Suppressor macrophage (primary cell): ENCODE measurements around the gene SOWAHB.
A peak's percentile ranks its signal among the peaks of the same experiment; 100 is the strongest.
"Not testable (repeated sequence)": the region's sequence is repeated elsewhere in the genome, so short reads cannot be mapped to it uniquely, and the experiment has no call there.

Source experiments
- DNase-seq, 4 experiments: peaks; one replicate each; pipeline ENCODE4 v3.0.0-alpha.2; 2020 to 2022

SOWAHB gene

DNA sequence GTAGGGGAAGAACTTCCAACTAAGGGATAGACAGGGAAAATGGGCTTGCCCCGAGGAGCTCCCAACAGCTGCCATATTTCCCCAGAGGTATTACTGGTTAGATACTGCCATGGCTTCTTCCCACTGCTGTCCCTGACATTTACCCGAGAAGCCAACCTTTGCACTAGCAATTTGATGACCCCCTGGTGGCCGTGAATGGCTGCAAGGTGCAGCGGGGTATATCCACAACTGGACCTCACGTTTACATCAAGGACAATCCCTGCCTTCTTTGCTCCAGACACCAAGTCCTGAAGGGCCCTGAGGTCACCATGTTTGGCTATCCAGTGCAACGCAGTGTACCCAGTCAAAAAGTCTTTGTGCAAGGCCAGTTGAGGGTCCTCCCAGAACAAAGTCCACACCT, 2.3 kb downstream of the SOWAHB start:
- DNase-seq, result no peak

DNA sequence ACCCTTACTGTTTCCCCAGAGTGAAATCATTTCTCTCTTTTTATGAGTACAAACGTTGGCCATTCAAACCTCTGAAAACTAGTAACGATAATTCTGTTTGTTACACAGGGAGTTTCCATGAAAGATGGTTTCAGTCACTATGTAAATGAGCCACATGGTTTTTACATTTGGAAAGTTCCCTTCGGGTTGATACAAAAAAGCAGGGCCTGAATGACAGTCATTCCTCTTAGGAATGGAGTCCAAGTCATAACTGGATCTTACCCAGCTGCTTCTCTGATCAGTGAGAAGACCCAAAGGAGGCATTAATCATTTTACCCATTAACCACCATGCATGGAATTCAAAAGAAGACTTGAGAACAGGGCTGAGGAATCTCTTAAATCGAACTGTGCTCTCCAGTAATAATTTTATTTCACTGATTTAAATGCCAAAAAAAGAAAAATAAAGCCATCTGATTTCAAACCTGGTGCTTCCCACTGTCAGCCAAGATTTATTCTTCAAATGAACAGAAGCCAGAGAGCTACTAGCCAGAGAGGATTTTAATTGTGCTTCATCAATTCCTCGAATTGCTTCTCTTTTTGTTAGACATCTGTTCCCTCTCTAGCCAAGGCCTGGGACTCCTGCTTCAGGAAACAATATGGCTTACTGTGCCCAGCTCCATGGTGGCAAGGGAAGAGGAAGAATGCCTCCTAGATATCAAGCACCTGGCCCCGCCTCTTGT, 3.2 kb downstream of the SOWAHB start:
- DNase-seq, result no peak

DNA sequence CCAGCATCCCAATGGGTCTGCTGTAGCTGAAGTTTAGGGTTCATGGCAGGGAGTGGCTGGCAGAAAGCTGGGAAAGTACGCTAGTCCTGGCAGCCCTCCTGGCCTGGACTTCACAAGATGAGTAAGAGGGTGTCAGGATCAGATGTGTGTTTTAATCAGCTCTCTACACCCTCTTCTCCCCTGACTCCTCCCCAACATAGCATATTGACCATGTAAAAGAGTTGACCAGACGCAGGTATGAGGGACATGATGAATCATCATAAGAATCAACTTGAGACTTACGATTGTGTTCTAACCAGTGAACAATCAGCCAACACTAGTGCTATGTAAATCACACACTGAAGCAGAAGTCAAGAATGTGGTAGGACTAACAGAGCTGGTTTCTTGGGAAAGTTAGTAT, 5.3 kb downstream of the SOWAHB start:
- no peak for DNase-seq

DNA sequence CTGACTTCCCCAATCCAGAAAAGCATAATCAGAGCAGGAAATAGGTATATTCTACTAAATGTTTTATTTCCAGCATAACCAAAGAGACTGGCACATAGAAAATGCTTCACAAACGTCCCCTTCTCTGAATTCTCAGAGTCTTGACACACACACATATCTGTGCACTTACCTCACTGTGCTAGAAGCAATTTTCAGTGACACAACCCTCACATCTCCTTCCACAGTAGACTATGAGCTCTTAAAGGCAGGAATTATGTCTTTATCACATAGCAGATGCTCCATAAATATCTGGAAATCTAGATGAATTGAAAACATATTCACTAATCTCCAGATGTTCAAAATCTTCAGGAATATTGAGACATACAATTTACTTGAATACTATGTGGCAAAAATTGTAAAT, 5.9 kb downstream of the SOWAHB start:
- DNase-seq, result no peak

DNA sequence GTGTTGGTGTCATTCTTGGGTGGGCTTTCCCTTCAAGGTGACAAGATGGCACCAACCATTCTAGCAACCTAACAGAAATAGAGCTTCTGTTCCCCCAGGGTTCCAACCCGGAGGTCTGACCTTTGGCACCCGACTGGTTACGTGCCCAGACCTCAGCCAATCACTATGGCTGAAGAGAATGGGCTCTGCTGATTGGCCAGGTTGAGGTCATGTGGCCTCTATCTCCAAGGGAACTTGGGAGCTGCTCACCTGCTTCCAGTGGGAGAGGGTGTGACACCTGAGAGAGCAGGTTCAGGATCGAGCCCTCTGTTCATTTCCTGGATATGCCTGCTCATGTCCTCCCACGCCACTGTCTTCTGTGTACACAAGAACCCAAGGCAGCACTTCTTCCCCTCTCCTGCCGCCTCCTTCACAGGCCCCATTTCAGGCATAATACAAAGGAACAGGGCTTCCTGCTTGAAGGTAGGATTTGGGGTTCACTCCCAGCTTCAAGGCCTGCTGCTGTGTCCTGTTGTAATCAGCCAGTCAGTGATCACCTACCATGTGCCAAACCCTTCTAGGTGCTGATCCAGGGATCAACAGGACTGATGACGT, 11.0 kb downstream of the SOWAHB start:
- no peak for DNase-seq

DNA sequence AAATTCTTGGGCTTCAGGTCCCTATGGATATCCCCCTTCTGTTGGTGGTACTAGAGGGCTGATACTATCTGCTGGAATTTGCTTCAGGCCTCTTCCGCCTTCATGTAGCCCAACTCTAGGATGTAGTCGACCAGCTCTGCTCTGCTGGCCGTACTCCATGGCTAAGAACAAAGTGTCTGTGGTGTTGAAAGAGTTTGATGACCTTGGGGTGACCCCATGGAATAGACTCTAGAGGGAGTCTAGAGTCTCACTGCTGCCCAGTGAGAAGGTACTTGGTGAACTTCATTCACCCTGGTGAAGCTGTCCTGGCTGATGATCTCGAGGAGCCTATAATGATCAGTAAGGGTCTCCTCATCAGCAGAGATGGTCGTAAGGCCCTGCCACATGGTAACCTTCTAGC, 11.7 kb downstream of the SOWAHB start:
- no peak for DNase-seq

DNA sequence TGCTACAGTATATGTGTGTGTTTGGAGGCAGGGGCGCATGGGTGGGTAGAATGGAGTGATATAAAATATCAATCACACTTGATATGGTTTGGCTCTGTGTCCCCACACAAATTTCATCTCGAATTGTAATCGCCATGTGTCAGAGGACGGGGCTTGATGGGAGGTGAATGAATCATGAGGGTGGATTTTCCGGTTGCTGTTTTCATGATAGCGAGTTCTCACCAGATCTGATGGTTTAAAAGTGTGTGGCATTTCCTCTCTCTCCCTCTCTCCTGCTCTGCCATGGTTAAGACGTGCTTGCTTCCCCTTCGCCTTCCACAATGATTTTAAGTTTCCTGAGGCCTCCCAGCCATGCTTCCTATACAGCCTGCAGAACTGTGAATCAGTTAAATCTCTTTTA, 14.8 kb downstream of the SOWAHB start:
- no peak for DNase-seq

DNA sequence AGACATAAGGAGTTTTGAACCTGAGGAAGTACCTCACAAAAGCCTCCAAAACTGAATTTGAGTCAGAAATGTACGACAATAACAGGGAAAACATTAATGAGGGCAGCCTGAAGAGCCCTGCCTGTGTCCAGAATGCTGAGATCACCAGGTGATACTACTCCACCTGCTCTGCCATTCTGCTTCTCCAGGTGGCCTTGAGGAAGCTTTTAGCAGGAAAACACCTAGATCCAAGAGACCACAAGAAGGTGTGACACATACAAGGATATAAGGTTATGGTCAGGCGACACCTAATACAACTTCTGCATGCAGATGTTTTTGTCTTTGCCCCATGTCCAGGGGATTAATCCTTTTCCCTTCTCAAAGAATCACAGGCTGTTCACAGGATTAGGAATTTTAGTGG, 15.3 kb downstream of the SOWAHB start:
- DNase-seq, result no peak

DNA sequence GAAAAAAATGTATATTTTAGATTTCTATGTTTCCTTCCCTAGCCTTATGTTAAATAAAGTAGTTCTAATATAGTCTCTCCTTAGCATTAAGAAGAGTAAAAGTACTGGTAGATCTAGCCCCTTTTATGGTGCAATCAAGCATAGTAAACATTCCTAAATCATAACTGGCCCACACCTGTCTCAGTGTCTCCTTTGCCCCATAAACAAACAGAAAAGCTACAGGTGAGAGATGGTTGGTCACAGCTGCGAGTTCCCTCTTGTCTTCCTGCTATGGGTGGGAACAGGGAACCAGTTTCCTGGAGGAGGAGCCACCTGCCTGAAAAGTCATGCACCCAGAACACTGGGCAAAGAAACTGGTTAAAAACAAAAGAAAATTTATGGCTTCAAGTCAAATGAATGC, 16.6 kb downstream of the SOWAHB start:
- DNase-seq, result no peak

DNA sequence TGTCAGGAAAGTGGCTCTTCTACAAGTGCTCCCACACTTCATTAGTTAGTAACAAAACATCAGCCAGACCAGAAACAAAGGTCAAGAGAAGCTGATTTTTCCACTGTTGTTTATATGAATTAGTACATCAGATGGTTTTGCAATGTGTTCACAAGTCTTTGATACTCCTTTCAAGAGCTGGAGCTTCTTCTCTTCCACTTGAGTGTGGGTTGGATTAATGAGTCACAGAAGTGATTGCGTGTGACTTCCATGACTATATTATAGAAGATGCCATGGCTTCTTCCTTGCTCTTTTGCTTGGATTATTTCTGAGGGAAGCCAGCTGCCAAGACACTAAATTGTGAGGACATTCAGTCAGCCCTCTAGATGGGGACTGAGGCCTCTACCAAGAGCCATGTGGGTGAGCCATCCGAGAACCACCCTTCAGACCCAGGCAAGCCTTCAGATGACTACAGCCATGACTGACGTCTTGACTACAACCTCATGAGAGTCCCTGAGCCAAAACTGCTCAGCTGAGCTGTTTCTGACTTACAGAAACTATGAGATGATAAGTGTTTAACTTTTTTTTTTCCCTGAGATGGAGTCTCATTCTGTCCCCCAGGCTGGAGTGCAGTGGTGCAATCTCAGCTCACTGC, 18.1 kb downstream of the SOWAHB start:
- DNase-seq, result peak; percentile 14 to 58 (median 28)

DNA sequence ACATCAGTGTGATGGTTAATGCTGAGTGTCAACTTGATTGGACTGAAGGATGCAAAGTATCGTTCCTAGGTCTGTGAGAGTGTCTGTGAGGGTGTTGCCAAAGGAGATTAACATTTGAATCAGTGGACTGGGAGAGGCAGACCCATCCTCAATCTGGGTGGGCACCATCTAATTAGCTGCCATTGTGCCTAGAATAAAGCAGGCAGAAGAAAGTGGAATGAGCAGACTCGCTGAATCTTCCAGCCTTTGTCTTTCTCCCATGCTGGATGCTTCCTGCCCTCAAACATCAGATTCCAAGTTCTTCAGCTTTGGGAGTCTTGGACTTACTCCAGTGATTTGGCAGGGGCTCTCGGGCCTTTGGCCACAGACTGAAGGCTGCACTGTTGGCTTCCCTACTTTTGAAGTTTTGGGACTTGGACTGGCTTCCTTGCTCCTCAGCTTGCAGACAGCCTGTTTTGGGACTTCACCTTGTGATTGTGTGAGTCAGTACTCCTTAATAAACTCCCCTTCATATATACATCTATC, 19.2 kb downstream of the SOWAHB start:
- not testable (repeated sequence) for DNase-seq

DNA sequence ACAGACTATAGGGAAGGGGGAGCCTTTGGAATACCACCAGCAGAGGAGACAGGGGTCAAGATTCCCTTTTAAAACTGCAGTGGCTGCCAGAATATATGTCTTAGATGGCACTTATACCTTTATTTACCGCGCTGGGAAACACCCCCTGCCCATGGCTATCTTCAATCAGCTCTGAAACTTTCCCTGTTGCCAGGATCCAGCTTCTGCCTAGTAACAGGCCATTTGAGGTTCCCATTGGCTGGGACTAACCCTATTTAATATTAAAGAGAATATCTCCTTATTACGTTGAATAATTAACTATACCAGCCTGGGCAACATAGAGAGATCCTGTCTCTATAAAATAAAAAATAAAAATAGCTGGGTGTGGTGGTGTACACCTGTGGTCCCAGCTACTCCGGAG, 23.8 kb downstream of the SOWAHB start:
- no peak for DNase-seq

DNA sequence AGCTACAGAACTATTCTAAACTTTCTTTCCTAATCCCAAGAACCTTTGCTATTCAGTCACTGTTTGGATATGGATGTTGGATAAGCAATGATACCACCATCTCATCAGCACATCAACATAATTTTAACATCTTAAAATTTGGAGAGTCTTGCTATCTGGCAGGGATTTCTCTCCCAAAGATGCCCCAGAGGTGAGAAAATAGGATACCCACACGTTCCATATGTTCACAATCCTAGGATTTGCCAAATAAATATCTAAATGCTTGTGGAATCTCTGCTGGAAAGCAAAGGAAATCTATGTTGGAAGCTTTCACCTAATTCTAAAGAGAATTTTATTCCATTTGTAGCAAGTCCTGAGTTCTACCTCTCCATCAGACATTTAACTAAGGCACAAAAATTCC, 24.4 kb downstream of the SOWAHB start:
- no peak for DNase-seq

DNA sequence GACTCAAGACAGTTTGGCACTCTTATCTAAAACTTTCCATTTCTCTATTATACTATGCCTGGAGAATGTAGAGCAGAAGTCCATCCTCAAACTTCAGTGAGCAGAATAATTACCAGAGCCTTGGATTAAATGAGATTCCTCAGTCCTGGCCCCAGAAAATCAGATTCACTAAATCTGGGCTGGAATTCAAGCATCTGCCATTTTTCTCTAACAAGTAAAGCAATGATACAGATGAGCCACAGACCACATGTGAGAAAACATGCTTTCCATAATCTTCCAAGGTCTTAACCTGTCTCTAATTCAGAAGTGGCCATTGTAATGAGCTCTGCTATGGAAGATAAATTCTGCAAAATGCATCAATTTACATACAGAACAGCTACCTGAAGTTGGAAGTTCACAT, 25.4 kb downstream of the SOWAHB start:
- no peak for DNase-seq

DNA sequence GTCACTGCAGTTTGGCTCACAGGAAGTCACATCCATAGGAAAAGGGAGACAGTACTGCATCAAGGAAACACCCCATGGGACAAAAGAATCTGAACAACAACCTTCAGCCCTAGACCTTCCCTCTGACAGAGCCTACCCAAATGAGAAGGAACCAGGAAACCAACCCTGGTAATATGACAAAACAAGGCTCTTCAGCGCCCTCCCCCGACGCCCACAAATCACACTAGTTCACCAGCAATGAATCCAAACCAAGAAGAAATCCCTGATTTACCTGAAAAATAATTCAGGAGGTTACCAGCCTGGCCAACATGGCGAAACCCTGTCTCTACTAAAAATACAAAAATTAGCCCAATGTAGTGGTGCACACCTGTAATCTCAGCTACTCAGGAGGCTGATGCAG, 29.2 kb downstream of the SOWAHB start:
- not testable (repeated sequence) for DNase-seq

DNA sequence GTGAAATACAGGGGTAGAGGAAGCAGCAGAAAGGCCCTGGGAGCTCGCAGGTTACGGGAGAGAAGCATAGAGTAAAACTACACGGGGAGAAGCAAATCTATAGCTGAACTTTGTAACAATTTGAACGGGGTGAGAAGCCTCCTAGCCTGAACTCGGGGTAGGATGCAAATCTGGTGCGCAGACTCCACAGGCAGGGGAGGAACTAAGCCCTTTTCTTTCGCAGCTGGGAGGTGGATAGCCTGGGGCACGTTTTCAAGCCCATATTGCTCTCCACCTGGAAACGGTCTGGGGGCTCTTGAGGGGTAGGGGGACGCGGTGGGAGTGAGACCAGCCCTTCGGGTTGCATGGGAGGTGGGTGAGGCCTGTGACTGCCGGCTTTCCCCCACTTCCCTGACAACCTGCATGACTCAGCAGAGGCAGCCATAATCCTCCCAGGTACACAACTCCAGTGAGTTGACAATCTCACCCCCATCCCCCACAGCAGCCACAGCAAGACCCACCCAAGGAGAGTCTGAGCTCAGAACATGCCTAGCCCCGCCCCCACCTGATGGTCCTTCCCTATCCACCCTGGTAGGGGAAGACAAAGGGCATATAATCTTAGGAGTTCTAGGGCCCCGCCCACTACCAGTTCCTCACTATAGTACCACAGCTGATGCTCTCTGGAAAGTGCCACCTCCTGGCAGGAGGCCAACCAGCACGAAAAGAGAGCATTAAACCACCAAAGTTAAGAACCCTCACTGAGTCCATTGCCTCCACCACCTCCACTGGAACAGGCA, 29.9 kb downstream of the SOWAHB start:
- peak in 2 of 4 experiments; percentile 5 for DNase-seq

DNA sequence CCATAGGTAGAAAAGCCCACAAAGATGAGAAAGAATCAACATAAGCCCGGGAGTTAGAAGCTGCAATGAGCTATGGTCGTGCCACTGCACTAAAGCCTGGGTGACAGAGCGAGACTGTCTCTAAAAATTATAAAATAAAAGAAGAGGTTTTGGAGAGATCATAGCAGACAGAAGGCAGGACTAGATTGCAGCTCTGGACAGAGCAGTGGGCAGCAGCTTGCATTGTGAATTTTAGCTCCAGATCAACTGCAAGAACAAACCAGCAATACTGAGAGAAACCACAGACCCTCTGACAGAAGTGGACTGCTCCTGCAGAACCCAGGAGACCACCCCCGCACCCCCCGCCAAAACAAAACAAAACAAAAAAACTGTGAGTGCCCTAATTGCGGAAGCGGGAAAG, 30.6 kb downstream of the SOWAHB start:
- no peak for DNase-seq

DNA sequence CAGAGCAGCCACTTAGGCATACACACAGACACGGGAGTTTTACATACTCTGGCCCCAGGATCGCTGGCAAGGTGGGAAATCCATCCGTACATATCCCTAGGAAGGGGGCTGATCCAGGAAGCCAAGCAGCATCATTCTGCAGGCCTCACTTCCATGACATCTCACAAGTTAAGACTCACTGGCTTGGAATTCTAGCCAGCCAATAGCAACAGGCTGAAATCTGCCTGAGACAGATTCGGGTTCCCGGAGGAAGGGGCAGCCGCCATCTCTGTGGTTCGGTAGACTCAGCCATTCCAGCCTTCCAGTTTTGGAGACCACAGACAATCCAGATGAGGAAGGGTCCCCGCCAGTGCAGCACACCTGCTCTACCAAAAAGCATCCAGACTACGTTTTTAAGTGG, 31.3 kb downstream of the SOWAHB start:
- no peak for DNase-seq

DNA sequence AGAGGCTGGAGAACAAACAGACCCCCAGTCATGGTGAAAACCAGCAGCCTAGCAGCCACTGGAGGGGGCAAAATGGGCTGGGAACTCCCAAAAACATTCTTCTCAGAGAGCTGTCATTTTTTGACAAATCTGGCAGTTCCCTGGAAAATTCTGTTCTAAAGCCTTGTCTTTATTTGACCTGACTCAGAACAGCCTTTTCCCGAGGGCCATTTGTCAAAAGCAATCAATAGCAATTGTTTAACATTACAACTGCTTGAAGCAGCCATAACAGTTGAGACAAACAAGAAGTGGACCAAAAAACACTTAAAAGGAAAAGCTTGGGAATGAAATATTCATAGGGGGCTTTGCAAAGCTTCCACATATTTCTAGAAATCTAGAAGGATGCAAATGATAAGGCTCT, 39.6 kb downstream of the SOWAHB start:
- no peak for DNase-seq

DNA sequence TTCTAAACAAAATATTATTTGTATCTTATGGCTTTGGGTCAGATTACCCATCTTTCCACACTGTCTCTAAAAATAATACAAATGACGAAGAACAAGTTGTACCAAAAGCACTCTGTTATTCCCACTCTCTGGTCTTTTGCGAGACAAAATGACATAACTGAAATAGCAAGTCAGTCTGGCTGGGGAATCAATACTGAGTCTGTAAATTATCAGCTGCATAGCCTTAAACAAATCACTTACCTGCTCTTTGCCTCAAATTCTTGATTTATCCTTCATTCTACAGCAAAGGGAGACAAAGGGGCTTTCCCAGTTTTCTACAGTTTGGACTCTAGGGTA, 40.9 kb downstream of the SOWAHB start:
- no peak for DNase-seq

DNA sequence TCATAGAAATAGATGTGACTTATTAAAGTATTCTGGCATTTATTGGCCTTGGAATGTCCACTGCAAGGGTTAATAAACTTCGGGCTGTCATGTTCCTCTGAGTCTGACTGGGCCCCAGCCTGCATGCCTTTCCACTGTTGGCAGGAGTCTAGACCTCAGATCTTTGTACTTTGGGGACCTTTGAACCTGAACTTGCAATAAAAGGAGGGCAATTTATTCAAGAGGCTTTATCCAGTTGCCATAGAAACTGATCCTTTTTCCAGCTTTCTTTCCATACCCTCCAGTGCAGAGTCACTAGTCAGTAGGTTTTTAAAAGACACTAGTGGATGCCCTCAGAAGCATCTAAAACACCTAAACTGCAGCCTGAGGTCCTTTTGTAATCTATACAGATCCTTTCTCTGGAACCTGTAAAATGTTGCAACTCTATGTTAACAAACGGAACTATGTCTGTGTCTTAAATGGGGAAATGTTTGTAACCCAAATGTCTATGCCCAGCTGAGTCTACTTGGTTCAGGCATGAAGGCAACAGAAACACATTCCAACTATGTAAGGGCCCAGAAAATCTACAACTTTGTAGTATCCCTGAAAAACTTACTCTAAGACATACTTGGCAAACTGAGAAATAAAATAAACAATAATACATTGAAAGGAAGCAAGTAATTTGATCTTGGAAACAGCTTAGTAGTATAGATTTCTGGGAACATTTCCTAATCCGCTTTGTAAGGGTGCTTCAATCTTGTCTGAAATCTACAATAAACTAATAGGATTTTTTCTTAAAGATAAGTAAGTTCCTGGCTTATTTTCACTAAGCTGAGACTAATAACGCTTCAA, 41.5 kb downstream of the SOWAHB start:
- no peak for DNase-seq

DNA sequence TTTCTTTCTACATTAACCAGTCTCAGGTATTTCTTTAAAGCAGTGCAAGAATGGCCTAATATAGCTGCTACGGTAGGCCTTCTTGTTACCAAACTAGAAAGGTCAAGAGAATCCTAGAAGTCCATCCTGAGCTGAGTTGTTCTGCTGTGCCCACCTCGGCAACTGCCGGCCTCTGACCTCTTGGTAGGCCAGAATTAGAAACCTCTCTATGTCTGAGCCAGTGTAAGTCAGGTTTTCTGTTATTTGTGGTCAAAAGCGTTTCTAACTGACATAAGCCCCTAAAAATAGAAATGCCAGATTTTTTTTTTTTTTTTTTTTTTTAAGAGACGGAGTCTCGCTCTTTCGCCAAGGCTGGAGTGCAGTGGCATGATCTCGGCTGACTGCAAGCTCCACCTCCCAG, 43.1 kb downstream of the SOWAHB start:
- no peak for DNase-seq

DNA sequence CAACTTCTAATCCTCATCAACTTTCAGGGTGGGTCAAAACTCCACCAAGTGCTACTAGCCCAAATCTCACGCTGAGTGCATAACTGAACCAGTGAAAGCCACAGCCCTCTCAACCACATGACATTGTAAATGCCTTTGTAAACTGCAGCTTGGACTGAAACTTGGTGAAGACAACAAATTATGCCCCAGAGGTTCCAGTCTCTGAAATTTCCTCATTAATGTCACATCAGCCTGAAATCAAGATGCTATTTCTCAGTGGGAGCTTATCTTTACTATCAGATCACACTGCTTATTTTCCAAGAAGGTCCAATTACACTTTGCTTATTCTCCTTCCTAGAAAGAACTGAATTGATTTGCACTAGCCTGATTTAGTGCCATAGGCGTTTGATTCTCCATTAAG, 46.6 kb downstream of the SOWAHB start:
- no peak for DNase-seq
